Endothelial cell of umbilical vein (primary cell): Measurements from ENCODE around the gene NDUFA11. TPM values are rescaled to one million over a fixed set of nuclear protein-coding genes. Genes with fewer than 3 reads are reported as not detected.

ENCODE experiments used
- BruUV-seq: library from RNA; stranded (reverse); fragments of 400-500 nt; replicated peaks from 2 replicates; lab custom pipeline; 2021; lab: Mats Ljungman, UMichigan
- CTCF ChIA-PET: fragments of 300-600, 350-600 bp; sonication (Branson Sonifier 250); formaldehyde crosslinking; loops from one replicate; lab custom pipeline; 2021; ENCODE audit warnings: antibody characterized with exemption, inconsistent platforms; lab: Charles Lee
- POLR2A ChIA-PET: fragments of 300-600, 350-600 bp; sonication (Branson Sonifier 250); formaldehyde crosslinking; loops from one replicate; lab custom pipeline; 2021; ENCODE audit warnings: antibody characterized with exemption, inconsistent platforms; lab: Charles Lee
- DNase-seq: peaks from one replicate; pipeline ENCODE4 v3.0.0-alpha.2; 2011; ENCODE audit warnings: low read depth, low spot score
- FAIRE-seq: peaks from 2 replicates; lab custom pipeline; 2011; peaks lifted over from hg19 to GRCh38; lab: Jason Lieb, UNC
- H2AFZ ChIP-seq: 2 replicates; pipeline ENCODE4 v1.6.0; 2012; ENCODE audit warnings: low read depth, low read length, control low read depth, inconsistent platforms
- H3K27ac ChIP-seq: 2 replicates; pipeline ENCODE4 v1.5.1; 2011; ENCODE audit warnings: low read depth, mild to moderate bottlenecking, control low read depth, low read length, moderate library complexity; ENCODE audit not compliant: insufficient read depth
- H3K27me3 ChIP-seq, 2 experiments: 2 replicates each; pipeline versions ENCODE4 v1.6.0 to v1.6.1; 2011; ENCODE audit warnings: low read length in 2 of 2, mixed read lengths in 1 of 2; ENCODE audit not compliant: control insufficient read depth in 2 of 2, insufficient read depth in 2 of 2
- H3K36me3 ChIP-seq, 2 experiments: 2 replicates in 1 of 2; 3 replicates in 1 of 2; pipeline ENCODE4 v1.5.1; 2011; ENCODE audit warnings: low read length in 2 of 2, mild to moderate bottlenecking in 1 of 2, moderate library complexity in 1 of 2; ENCODE audit not compliant: control insufficient read depth in 2 of 2, insufficient read depth in 2 of 2; ENCODE audit errors: extremely low read depth in 1 of 2
- H3K4me1 ChIP-seq: 3 replicates; pipeline ENCODE4 v1.5.1; 2011; ENCODE audit warnings: mild to moderate bottlenecking, low read length; ENCODE audit not compliant: control insufficient read depth, insufficient read depth; ENCODE audit errors: extremely low read depth
- H3K4me2 ChIP-seq: 2 replicates; pipeline ENCODE4 v1.6.1; 2011; ENCODE audit warnings: low read length, control low read depth, mixed read lengths; ENCODE audit not compliant: insufficient read depth
- H3K4me3 ChIP-seq, 3 experiments: fragments of 200-600 bp in 1 of 3; sonication (generic), shearing (Covaris generic) in 1 of 3; replicated peaks in 1 of 3; 2 replicates each; pipeline ENCODE4 v1.5.1; 2011 to 2016; ENCODE audit warnings: control low read depth in 3 of 3, low read length in 3 of 3, mild to moderate bottlenecking in 2 of 3, inconsistent platforms in 1 of 3, low read depth in 1 of 3, moderate library complexity in 1 of 3; ENCODE audit not compliant: insufficient read depth in 1 of 3
- H3K79me2 ChIP-seq: 2 replicates; pipeline ENCODE4 v1.6.0; 2012; ENCODE audit warnings: low read length, inconsistent platforms; ENCODE audit not compliant: control insufficient read depth, insufficient read depth
- H3K9ac ChIP-seq: replicated peaks from 2 replicates; pipeline ENCODE3; 2011; ENCODE audit warnings: low read length, control low read depth; ENCODE audit not compliant: insufficient read depth; ENCODE audit errors: extremely low read depth
- H3K9me1 ChIP-seq: replicated peaks from 3 replicates; pipeline ENCODE4 v1.6.0; 2011; ENCODE audit warnings: mild to moderate bottlenecking, low read length; ENCODE audit not compliant: control insufficient read depth, insufficient read depth; ENCODE audit errors: extremely low read depth
- H3K9me3 ChIP-seq: replicated peaks from 2 replicates; pipeline ENCODE4 v1.5.1; 2012; ENCODE audit warnings: low read length, inconsistent platforms; ENCODE audit not compliant: control insufficient read depth, insufficient read depth
- H4K20me1 ChIP-seq: replicated peaks from 2 replicates; pipeline ENCODE3; 2011; ENCODE audit warnings: mild to moderate bottlenecking, low read length; ENCODE audit not compliant: control insufficient read depth, insufficient read depth; ENCODE audit errors: extremely low read depth
- CTCF ChIP-seq, 2 donors: IDR thresholded peaks; 1 replicate in 1 of 2; 2 replicates in 1 of 2; pipeline ENCODE4 v1.5.1; 2011; ENCODE audit warnings: low read length in 2 of 2, mild to moderate bottlenecking in 2 of 2, moderate library complexity in 2 of 2, control low read depth in 1 of 2, inconsistent platforms in 1 of 2, low read depth in 1 of 2; ENCODE audit not compliant: insufficient read depth in 1 of 2; ENCODE audit errors: extremely low read depth in 1 of 2
- EZH2 ChIP-seq: IDR thresholded peaks from 2 replicates; pipeline ENCODE4 v1.6.1; 2012; ENCODE audit warnings: borderline replicate concordance, low read depth, mild to moderate bottlenecking, moderate library complexity, low read length, inconsistent platforms; ENCODE audit not compliant: severe bottlenecking
- FOS ChIP-seq: IDR thresholded peaks from 2 replicates; pipeline ENCODE4 v1.6.1; 2011; ENCODE audit warnings: mild to moderate bottlenecking, low read length, moderate library complexity, borderline replicate concordance; ENCODE audit not compliant: insufficient read depth
- GATA2 ChIP-seq: IDR thresholded peaks from 2 replicates; pipeline ENCODE4 v1.7.0; 2011; ENCODE audit warnings: low read depth, mild to moderate bottlenecking, moderate library complexity, mixed read lengths, low read length; ENCODE audit not compliant: insufficient read length, insufficient read depth
- JUN ChIP-seq: IDR thresholded peaks from 2 replicates; pipeline ENCODE4 v1.6.1; 2011; ENCODE audit warnings: borderline replicate concordance, low read depth; ENCODE audit not compliant: insufficient read length, insufficient read depth
- MYC ChIP-seq: IDR thresholded peaks from one replicate; pipeline ENCODE4 v1.6.1; 2011; ENCODE audit warnings: mild to moderate bottlenecking, low read depth, low read length
- POLR2A ChIP-seq: IDR thresholded peaks from 2 replicates; pipeline ENCODE4 v1.6.1; 2012; ENCODE audit warnings: low read depth, mild to moderate bottlenecking, control low read depth, low read length
- POLR2AphosphoS5 ChIP-seq: IDR thresholded peaks from 2 replicates; pipeline ENCODE4 v1.6.1; 2012; ENCODE audit warnings: low read depth, mild to moderate bottlenecking, control low read depth, low read length, moderate library complexity; ENCODE audit not compliant: insufficient read depth
- dilution Hi-C: fragments of 300-500 bp; cut with MboI; formaldehyde crosslinking; loops from one replicate; pipeline ENCODE4 v1.15.0; 2019; ENCODE audit warnings: low sequenced_read_pairs; ENCODE audit not compliant: extremely low pct_ligation_motif_present
- intact Hi-C: fragments of 100-400 bp; cut with micrococcal nuclease; formaldehyde crosslinking; loops from one replicate; pipeline ENCODE4 v1.10.0; 2022
- polyA plus RNA-seq, 4 experiments: library from polyadenylated mRNA; depleted of rRNA in 3 of 4; stranded (reverse) in 3 of 4; unstranded in 1 of 4; fragments of >200 nt; gene quantifications; 2 replicates each; pipeline versions ENCODE4 v1.2.1 to v1.2.3, GENCODE V29; 2011 to 2012; ENCODE audit warnings: missing spikeins in 1 of 4
- total RNA-seq: library from RNA; stranded (reverse); gene quantifications from 2 replicates; pipeline ENCODE4 v1.2.3, GENCODE V29; 2021
- TF ChIP-seq, protein P1 (sequence below): IDR thresholded peaks from 2 replicates; pipeline ENCODE4 v1.6.1; 2011; ENCODE audit not compliant: insufficient read depth, insufficient read length

The NDUFA11 gene
- total and polyA plus RNA-seq, 2 donors (not counting 3 experiments of a cell fraction or from before 2014, with no cell fraction given) = 281 to 876 TPM

DNA sequence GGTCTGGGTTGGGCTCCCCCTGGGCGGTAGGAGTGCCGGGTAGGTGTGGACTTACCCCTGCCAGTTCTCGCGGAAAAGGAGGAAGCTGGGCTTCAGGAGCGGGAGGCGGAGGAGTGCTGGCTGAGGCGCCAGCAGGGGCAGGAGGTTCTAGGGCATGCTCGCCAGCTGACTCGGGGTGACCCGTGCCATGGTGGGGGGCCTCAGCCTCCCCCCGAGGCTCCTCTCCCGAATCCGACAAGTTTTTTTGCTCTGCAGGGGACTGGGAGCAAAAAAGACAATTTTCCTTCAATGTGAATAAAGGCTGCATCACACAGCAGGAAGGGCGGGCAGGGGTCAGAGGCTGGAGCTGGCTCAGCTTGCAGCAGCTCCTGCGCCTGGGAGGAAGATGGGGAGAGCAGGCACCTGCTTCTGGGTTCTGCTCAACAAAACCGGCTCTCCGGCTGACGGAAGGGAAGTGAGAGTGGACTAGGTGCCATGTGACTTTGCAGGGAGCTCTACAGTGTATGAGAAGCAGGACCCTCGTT lies 47.8 kb upstream of the NDUFA11 start:
- dilution Hi-C loops = no loop called here
- Histone ChIP-seq H3K4me1 (peaks cover 41% of the 10 kb centered on the region), H3K79me2 (peaks cover 74% of the 10 kb centered on the region), H3K9me1 (no peaks in the 10 kb centered on the region), H3K27ac (no peak overlapping the region), H2AFZ (no peak overlapping the region), H3K27me3 (no peaks in the 10 kb centered on the region), H3K9ac (no peak overlapping the region), H3K4me2 (no peak overlapping the region), H3K9me3 (no peaks in the 10 kb centered on the region), H3K4me3 (no peak overlapping the region), H3K36me3 (peaks cover 0 to 4% of the 10 kb centered on the region in 2 experiments), H4K20me1 (no peaks in the 10 kb centered on the region)
- FAIRE-seq (no peak), DNase-seq (peak; percentile 24)
- TF ChIP-seq POLR2A = no peak
- no peak for TF ChIP-seq FOS
- no peak for TF ChIP-seq JUN
- TF ChIP-seq, protein P1, sequence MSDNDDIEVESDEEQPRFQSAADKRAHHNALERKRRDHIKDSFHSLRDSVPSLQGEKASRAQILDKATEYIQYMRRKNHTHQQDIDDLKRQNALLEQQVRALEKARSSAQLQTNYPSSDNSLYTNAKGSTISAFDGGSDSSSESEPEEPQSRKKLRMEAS = no peak
- TF ChIP-seq GATA2 = no peak
- no peak for TF ChIP-seq CTCF (IDR thresholded peaks at IDR 0.05; ENCODE audit: extremely low read depth in 1 of 2, insufficient read depth in 1 of 2, low read depth in 1 of 2, low read length in 2 of 2)
- no peak for TF ChIP-seq MYC
- TF ChIP-seq POLR2AphosphoS5 = no peak
- no peak for TF ChIP-seq EZH2
- no TSS peak for BruUV-seq
- POLR2A ChIA-PET = no interaction called here
- CTCF ChIA-PET = interaction anchor here (0.9 to 7.2 kb wide), 6 partner anchors 9 to 147 kb away, joined by 3 to 46 read pairs (median 4); no protein-coding TSS in a partner anchor
- intact Hi-C loops = no loop called here
